Gastroesophageal sphincter (tissue), 3 donors: Measurements from ENCODE around the gene EPSTI1.

Experiments
- EP300 ChIP-seq: sonication (generic); formaldehyde crosslinking; IDR thresholded peaks from one replicate; pipeline ENCODE4 v1.6.1; 2017; ENCODE audit warnings: antibody characterized with exemption, mild to moderate bottlenecking
- POLR2A ChIP-seq, 2 donors: fragments of 450-650 bp; IDR thresholded peaks; one replicate each; pipeline ENCODE4 v1.6.1; 2017; ENCODE audit warnings: antibody characterized with exemption in 2 of 2, mild to moderate bottlenecking in 2 of 2, moderate library complexity in 1 of 2
- POLR2AphosphoS5 ChIP-seq: sonication (generic); formaldehyde crosslinking; IDR thresholded peaks from one replicate; pipeline ENCODE4 v1.6.1; 2017; ENCODE audit warnings: antibody characterized with exemption
- TF ChIP-seq, protein P1 (sequence below), 4 experiments: fragments of 200-600 bp in 2 of 4; fragments of 450-650 bp in 2 of 4; sonication (generic) in 1 of 4; IDR thresholded peaks; one replicate each; pipeline ENCODE4 v1.5.1; 2017 to 2019; ENCODE audit warnings: antibody characterized with exemption in 4 of 4, mild to moderate bottlenecking in 2 of 4, moderate library complexity in 2 of 4

DNA sequence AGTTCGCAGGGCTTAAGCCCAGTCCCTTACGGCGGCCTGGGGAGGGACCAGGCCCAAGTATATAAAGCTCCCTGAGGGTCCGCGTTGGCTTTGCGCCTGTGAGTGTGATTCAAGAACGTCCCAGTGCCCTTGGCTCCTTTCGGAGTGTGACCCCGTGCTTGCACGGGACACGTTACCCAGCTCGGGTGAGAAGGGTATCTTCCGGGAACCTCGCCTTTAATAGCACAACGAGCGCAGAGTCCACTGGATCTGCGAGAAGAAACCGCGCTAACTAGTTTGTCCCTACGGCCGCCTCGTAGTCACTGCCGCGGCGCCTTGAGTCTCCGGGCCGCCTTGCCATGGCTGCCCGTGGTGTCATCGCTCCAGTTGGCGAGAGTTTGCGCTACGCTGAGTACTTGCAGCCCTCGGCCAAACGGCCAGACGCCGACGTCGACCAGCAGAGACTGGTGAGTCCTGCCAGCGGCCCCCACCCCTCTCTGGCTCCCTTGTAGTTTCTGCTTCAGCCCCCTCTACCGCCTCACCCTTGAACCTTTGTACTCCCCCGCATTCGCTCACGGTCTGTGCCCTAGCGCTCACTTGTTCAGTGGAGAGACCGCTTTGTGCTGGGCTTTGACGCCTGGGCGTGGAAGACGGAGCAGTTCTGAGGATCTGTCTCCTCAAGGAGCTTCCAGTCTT, 31.4 kb upstream of the EPSTI1 start, which contains the start of gene DNAJC15:
- TF ChIP-seq POLR2AphosphoS5 (peak; percentile 90), POLR2A (IDR thresholded peaks at IDR 0.05) (peak; percentile 36 to 39), EP300 (no peak)
- TF ChIP-seq, protein P1, sequence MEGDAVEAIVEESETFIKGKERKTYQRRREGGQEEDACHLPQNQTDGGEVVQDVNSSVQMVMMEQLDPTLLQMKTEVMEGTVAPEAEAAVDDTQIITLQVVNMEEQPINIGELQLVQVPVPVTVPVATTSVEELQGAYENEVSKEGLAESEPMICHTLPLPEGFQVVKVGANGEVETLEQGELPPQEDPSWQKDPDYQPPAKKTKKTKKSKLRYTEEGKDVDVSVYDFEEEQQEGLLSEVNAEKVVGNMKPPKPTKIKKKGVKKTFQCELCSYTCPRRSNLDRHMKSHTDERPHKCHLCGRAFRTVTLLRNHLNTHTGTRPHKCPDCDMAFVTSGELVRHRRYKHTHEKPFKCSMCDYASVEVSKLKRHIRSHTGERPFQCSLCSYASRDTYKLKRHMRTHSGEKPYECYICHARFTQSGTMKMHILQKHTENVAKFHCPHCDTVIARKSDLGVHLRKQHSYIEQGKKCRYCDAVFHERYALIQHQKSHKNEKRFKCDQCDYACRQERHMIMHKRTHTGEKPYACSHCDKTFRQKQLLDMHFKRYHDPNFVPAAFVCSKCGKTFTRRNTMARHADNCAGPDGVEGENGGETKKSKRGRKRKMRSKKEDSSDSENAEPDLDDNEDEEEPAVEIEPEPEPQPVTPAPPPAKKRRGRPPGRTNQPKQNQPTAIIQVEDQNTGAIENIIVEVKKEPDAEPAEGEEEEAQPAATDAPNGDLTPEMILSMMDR (IDR thresholded peaks at IDR 0.05), result peak in 2 of 4 experiments; percentile 27 to 37
